Astrocyte (in vitro differentiated cells and primary cell): ENCODE data around the gene EPHB2. TPM values are rescaled to one million over a fixed set of nuclear protein-coding genes. Genes with fewer than 3 reads are reported as not detected.
A peak's percentile ranks its signal among the peaks of the same experiment; 100 is the strongest.

Source experiments
- DNase-seq: peaks from one replicate; pipeline ENCODE4 v3.0.0-alpha.2; 2010; ENCODE audit warnings: low read depth
- FAIRE-seq: peaks from 2 replicates; lab custom pipeline; 2011; peaks lifted over from hg19 to GRCh38; lab: Jason Lieb, UNC
- H2AFZ ChIP-seq: 2 replicates; pipeline ENCODE4 v1.6.0; 2012; ENCODE audit warnings: low read depth, low read length, inconsistent platforms
- H3K27ac ChIP-seq: 2 replicates; pipeline ENCODE4 v1.5.1; 2011; ENCODE audit warnings: low read depth, low read length, inconsistent platforms
- H3K27me3 ChIP-seq: 2 replicates; pipeline ENCODE4 v1.6.0; 2011; ENCODE audit warnings: low read length, inconsistent platforms; ENCODE audit not compliant: insufficient read depth
- H3K36me3 ChIP-seq: 2 replicates; pipeline ENCODE4 v1.5.1; 2011; ENCODE audit warnings: low read length, inconsistent platforms; ENCODE audit not compliant: insufficient read depth
- H3K4me1 ChIP-seq: 2 replicates; pipeline ENCODE4 v1.5.1; 2011; ENCODE audit warnings: low read length, inconsistent platforms; ENCODE audit not compliant: insufficient read depth
- H3K4me2 ChIP-seq: 2 replicates; pipeline ENCODE4 v1.6.0; 2012; ENCODE audit warnings: low read length, inconsistent platforms
- H3K4me3 ChIP-seq: 2 replicates; pipeline ENCODE4 v1.5.1; 2011; ENCODE audit warnings: low read depth, mild to moderate bottlenecking, low read length, inconsistent platforms; ENCODE audit not compliant: insufficient read depth
- H3K79me2 ChIP-seq: 2 replicates; pipeline ENCODE4 v1.6.0; 2012; ENCODE audit warnings: mild to moderate bottlenecking, low read length, inconsistent platforms; ENCODE audit not compliant: insufficient read depth
- H3K9ac ChIP-seq: 2 replicates; pipeline ENCODE4 v1.6.0; 2012; ENCODE audit warnings: mild to moderate bottlenecking, low read length, inconsistent platforms
- H3K9me3 ChIP-seq: 2 replicates; pipeline ENCODE4 v1.5.1; 2012; ENCODE audit warnings: low read depth, mild to moderate bottlenecking, low read length, inconsistent platforms; ENCODE audit not compliant: insufficient read depth
- H4K20me1 ChIP-seq: 2 replicates; pipeline ENCODE4 v1.6.0; 2012; ENCODE audit warnings: low read length, inconsistent platforms; ENCODE audit not compliant: insufficient read depth
- H3K27ac Mint-ChIP-seq: one replicate; pipeline ENCODE4 v1.8.0; 2021; ENCODE audit warnings: mild to moderate bottlenecking, mixed read lengths; ENCODE audit not compliant: unreplicated experiment
- H3K27me3 Mint-ChIP-seq: one replicate; pipeline ENCODE4 v1.8.0; 2021; ENCODE audit warnings: low read depth, mixed read lengths; ENCODE audit not compliant: unreplicated experiment
- H3K36me3 Mint-ChIP-seq: one replicate; pipeline ENCODE4 v1.8.0; 2021; ENCODE audit warnings: low read depth, mixed read lengths; ENCODE audit not compliant: unreplicated experiment
- H3K4me1 Mint-ChIP-seq: one replicate; pipeline ENCODE4 v1.8.0; 2021; ENCODE audit warnings: low read depth, mixed read lengths; ENCODE audit not compliant: unreplicated experiment
- H3K4me3 Mint-ChIP-seq: one replicate; pipeline ENCODE4 v1.8.0; 2021; ENCODE audit warnings: mild to moderate bottlenecking, moderate library complexity, mixed read lengths; ENCODE audit not compliant: unreplicated experiment
- H3K9me3 Mint-ChIP-seq: one replicate; pipeline ENCODE4 v1.8.0; 2021; ENCODE audit warnings: mild to moderate bottlenecking, mixed read lengths; ENCODE audit not compliant: unreplicated experiment
- CTCF ChIP-seq: IDR thresholded peaks from 2 replicates; pipeline ENCODE4 v1.5.1; 2011; ENCODE audit warnings: low read depth, mild to moderate bottlenecking, inconsistent platforms, low read length, moderate library complexity; ENCODE audit not compliant: insufficient read depth
- EZH2 ChIP-seq: IDR thresholded peaks from 2 replicates; pipeline ENCODE4 v1.6.1; 2012; ENCODE audit warnings: mild to moderate bottlenecking, low read length, inconsistent platforms; ENCODE audit not compliant: insufficient read depth
- total RNA-seq: library from RNA; stranded (reverse); gene quantifications from 2 replicates; pipeline ENCODE4 v1.2.1, GENCODE V29; 2021

EPHB2 gene
- total RNA-seq, 1 donor from 2014 or later = 8.4 TPM

- Mint-ChIP-seq H3K4me3 (no peak overlapping the region), H3K9me3 (no peaks in the 10 kb centered on the region), H3K36me3 (no peaks in the 10 kb centered on the region), H3K27me3 (peaks cover 22% of the 10 kb centered on the region), H3K27ac (no peak overlapping the region), H3K4me1 (peaks cover 2% of the 10 kb centered on the region)
- DNase-seq = no peak
- Histone ChIP-seq H3K4me1 (no peaks in the 10 kb centered on the region), H3K27ac (no peak overlapping the region), H2AFZ (no peak overlapping the region), H3K36me3 (no peaks in the 10 kb centered on the region), H3K9me3 (no peaks in the 10 kb centered on the region), H3K4me2 (no peak overlapping the region), H3K27me3 (no peaks in the 10 kb centered on the region), H3K79me2 (peaks cover 20% of the 10 kb centered on the region), H3K9ac (no peak overlapping the region), H4K20me1 (peaks cover 30% of the 10 kb centered on the region), H3K4me3 (no peak overlapping the region)
- TF ChIP-seq EZH2 (no peak), CTCF (no peak)
- no peak for FAIRE-seq
These were observed 108.7 kb downstream of the EPHB2 start for GRCh38 chr1:22819361-22819760.

DNA sequence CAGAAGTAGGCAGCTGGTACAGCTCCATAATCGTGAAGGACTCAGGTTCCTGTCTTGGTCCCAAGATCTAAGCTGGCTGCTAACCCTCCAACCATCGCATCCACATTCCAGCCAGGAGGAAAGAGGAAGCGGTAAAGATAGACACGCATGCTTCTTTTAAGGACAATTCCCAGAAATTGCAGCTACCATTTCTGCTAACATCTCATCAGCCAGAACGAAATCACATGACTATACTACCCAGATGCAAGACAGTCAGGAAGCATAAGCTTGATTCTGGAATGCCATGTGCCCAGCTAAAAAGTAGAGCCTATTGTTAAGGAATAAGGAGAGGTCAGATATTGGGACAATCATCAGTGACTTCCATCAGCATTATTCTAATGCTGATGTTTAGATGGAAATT, 110.4 kb downstream of the EPHB2 start:
- FAIRE-seq = peak; percentile 9

More for the DNA sequence above, 110.4 kb downstream of the EPHB2 start:
- Histone ChIP-seq H3K4me3 (no peak overlapping the region), H3K4me1 (peaks cover 8% of the 10 kb centered on the region), H4K20me1 (peaks cover 24% of the 10 kb centered on the region), H3K27ac (no peak overlapping the region), H3K79me2 (peaks cover 18% of the 10 kb centered on the region), H3K4me2 (no peak overlapping the region), H3K9me3 (no peaks in the 10 kb centered on the region), H3K27me3 (no peaks in the 10 kb centered on the region), H2AFZ (no peak overlapping the region), H3K36me3 (no peaks in the 10 kb centered on the region), H3K9ac (no peak overlapping the region)
- H3K9me3 Mint-ChIP-seq = no peaks in the 10 kb centered on the region
- peaks cover 20% of the 10 kb centered on the region for H3K27me3 Mint-ChIP-seq
- no peak overlapping the region for H3K27ac Mint-ChIP-seq
- no peak overlapping the region for H3K4me3 Mint-ChIP-seq
- DNase-seq = no peak
- H3K4me1 Mint-ChIP-seq = peaks cover 8% of the 10 kb centered on the region
- TF ChIP-seq EZH2 (no peak), CTCF (no peak)
- no peaks in the 10 kb centered on the region for H3K36me3 Mint-ChIP-seq
